Caki2 (cell line): ENCODE measurements around the gene EGFL8. TPM values are rescaled to one million over a fixed set of nuclear protein-coding genes. Genes with fewer than 3 reads are reported as not detected.

Experiments used
- DNase-seq: peaks from one replicate; pipeline ENCODE4 v3.0.0-alpha.2; 2015; ENCODE audit warnings: low read depth
- in situ Hi-C: cut with HindIII; loops from 2 replicates; pipeline ENCODE4 v1.10.0; 2016; ENCODE audit warnings: low sequenced_read_pairs, low pct_unique_long_range_greater_than_20kb, mixed read lengths
- total RNA-seq: library from RNA; depleted of rRNA; stranded (reverse); fragments of >200 nt; shearing (Covaris generic); gene quantifications from 2 replicates; pipeline ENCODE4 v1.2.3, GENCODE V29; 2014; ENCODE audit warnings: low replicate concordance

Gene EGFL8
- total RNA-seq, 1 experiment from 2014 or later: 1.5 TPM

DNA sequence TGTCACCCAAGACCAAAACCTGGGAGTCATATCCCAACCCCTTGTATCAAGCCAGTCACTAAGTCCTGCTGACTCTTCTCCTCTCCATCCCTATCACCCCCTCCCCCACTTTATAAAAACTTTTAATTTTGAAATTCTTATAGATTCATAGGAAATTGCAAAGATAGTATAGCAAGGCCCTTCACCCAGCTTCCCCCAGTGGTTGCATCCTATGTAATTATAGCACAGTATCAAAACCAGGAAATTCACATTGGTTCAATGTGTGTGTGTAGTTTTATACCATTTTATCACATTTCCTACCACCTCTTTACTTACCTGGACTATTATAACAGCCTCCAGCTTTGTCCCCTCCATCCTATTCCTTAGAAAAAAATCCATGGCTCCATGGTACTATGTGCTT, 6.3 kb upstream of the EGFL8 start:
- no peak for DNase-seq
- in situ Hi-C loops: no loop called here

DNA sequence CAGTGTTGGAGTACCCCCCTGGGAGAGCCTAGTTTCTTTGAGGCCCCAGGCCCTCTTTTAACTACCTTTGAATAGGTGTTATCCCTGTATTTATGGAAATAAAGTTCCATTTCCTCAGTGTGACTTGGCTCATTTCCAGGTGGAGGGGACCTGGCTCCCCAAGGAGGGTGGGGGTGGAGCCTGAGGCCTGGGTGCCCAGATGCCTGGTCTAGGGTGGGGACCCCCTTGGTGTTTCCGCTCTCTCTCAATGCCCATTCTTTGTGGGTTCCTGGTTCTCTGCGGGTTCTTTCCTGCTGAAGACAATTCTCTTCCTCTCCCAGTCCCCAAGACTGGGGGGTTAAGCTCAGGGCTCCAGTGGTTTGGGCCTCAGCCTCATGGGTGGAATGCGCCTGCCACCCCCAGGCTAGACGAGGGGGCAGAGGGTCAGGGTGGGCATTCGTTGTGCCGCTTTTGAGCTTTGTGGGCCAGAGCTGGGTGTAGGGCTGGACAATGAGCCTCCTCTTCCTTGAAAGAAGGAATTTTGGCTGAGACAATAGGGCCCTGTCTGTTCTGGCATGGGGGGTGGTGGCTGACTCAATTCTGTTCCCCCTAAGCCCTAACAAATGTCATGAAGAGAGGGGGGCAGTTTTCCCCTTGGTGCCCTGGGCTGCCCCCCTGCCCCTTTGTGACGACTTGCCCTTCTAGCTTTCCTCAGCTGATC, 686 bp upstream of the EGFL8 start:
- in situ Hi-C loops: no loop called here
- DNase-seq: no peak

DNA sequence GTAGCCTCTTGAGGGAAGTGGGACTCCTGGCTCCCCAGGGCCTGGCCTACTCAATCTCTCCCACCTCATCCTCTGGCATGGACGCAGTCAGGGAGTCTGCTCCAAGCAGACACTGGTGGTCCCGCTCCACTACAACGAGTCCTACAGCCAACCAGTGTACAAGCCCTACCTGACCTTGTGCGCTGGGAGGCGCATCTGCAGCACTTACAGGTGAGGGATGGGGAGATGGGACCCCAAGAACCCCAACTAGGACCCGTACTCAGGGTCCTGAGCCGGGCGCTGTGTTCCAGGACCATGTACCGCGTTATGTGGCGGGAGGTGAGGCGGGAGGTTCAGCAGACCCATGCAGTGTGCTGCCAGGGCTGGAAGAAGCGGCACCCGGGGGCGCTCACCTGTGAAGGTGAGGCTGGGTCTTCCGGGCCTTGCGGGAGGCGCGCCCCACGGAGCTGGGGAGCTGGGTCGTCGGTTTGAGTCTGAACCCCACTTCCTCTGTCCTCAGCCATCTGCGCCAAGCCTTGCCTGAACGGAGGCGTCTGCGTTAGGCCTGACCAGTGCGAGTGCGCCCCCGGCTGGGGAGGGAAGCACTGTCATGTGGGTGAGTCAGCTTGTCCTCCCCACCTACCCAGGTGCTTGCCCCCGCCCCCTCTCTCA, 2.1 kb downstream of the EGFL8 start:
- DNase-seq: no peak
- in situ Hi-C loops: no loop called here

DNA sequence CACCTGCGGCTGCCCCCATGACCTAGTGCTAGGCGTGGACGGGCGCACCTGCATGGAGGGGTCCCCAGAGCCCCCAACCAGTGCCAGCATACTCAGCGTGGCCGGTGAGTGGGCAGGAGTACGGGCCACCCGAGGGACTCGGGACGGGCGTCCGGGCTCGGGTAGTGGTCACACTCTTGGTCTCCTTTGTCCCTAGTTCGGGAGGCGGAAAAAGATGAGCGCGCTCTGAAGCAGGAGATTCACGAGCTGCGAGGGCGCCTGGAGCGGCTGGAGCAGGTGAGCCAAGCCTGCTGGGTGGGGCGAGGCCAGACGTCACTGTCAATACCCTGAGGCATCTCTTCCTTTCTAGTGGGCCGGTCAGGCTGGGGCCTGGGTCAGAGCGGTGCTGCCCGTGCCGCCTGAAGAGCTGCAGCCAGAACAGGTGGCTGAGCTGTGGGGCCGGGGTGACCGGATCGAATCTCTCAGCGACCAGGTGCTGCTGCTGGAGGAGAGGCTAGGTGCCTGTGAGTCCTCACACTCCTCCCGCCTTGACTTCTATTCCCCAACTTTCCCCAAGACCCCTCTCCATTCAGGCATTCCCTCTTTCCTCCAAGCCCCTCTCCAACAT, 2.9 kb downstream of the EGFL8 start:
- no peak for DNase-seq
- in situ Hi-C loops: no loop called here

DNA sequence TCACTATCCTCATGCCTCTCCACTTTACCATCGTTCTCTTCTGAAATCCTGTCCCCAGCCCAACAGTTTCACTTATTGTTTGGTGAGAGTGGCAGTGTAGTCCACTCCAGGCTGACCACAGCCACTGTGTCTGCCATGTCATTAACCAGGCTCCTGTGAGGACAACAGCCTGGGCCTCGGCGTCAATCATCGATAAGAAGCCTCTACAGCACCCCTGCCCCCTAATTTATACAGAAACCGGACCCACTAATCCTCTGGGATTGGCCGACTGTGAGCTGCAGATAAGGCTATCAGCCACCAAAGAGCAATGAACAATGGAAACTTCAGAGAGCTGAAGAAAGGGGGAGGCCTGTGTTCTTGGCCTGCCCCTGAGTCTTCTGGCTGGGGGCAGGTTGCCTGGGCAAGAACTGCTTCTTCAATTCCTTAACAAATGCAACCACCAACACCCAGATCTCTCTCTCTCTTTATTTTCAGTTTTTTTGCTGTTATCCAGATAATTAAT, 3.4 kb downstream of the EGFL8 start:
- DNase-seq: no peak
- in situ Hi-C loops: no loop called here

DNA sequence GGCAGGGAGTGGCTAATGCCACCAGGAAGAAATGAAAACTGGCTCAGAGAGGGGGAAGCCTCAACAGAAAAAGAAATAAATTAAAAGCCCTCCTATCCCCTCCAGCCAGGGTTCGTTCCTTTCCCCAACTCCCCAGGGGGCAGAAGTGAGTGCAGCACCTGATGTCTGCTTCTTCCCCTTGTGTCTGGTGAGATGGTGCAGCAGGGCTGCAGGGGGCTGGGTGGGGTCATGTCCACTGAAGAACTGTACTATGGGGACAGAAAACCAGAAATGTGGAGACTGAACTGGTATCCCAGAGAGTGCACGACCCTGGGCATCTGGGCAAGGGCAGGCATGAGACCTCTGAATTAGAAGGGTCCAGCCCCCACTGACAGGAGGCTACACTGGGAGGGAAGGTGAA, 4.0 kb downstream of the EGFL8 start:
- DNase-seq: no peak
- in situ Hi-C loops: no loop called here

DNA sequence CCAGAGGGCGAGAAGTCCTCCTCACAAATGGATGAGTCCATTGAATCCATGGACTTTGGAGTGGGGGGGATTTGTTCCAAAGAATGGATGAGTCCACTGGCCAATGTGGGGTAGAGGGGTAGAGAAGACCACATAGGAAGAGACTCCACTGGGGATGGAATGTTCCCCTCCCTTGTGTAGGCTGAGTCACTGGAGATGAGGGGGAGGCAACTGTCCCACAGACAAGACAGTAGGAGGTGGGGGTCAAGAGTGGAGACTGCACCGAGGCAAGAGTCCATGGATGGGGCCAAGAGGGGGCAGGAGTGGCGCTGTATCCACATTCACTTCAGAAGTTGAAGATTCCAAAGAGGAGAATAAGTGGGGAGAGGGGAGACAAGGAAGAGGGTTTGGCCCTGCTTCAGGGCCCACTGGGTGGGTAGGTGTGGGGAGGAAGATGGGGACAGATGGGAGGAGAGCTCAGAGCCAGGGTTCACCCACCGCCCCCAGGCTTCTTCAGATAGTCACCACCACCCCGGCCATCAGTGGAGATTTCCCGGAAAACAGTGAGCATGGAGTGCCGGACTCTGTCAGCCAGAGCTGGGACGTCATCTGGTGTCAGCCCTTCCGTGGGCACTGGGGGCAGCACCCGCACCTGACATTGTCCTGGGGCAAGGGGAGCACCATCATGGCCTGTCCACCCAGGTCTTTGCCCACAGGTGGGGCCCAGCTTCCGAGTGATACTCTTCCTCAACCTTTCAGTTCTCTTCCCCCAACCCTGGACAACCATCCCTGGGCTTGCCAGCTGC, 4.6 kb downstream of the EGFL8 start:
- DNase-seq: no peak
- in situ Hi-C loops: no loop called here

DNA sequence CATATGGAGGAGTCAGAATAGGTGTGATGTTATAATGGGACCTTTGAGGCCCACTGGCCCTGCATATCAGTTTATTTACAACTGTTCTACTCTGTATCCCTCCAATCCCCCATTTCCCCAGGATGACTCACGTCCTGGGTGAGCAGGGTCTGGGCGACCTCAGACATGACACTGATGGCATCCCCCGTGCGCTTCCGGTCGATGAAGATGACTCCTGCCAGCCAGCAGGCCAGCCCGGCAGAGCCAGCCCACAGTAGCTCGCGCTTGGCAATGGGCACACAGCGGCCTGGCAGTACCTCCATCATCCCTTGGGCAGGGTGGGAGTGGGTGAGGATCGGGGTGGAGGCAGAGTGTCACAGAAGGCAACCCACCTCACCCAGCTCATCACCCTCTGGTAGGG, 5.9 kb downstream of the EGFL8 start:
- in situ Hi-C loops: no loop called here
- DNase-seq: no peak

DNA sequence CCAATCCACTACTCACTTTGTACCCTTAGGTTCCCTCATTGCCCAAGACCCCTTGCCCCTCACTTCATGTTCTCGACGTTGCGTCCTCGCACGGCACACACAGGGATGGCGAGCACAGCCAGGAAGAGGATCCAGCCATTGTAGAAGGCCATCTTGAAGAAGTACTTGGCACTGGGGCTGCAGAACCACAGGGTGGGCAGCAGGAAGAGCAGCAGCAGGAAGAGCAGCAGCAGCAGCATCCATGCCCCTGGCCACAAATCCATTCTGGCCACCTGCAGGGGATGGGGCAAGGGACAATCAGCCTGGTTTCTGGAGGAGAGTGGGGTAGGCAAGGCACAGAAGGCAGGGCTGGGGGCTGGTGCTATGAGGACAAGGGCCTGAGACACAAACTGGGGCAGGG, 6.8 kb downstream of the EGFL8 start:
- DNase-seq: no peak
- in situ Hi-C loops: no loop called here

DNA sequence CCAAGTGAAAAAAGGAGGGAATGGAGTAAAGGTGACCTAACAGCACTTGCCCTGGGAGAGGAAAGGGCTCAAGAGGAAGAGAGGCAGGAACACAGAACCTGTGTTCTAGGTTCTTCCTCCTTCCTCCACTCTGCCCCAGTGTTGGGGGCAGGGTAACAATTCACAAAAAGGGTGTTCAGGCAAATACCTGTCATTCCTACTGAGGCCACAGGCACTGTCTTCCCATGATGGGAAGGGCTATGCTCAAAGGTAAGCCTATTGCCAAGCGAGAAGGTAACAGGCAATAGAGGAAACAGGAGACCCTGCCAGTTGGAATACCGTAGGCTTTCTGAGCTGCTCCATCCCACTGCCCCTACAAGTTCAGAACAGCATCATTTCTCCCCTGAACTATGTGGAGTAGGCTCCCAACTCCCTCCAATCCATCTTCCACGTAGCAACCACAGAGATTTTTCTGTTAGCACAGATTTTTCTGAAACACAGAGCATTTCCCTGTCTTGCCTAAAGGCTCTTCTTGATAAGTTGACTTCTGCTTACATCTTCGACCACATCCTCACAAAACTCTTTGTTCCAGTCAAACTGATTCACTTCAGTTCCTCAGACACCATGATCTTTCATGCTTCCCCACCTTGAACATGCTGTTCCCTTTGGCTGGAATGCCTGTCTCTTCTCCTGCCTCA, 8.8 kb downstream of the EGFL8 start:
- DNase-seq: no peak
- in situ Hi-C loops: no loop called here

DNA sequence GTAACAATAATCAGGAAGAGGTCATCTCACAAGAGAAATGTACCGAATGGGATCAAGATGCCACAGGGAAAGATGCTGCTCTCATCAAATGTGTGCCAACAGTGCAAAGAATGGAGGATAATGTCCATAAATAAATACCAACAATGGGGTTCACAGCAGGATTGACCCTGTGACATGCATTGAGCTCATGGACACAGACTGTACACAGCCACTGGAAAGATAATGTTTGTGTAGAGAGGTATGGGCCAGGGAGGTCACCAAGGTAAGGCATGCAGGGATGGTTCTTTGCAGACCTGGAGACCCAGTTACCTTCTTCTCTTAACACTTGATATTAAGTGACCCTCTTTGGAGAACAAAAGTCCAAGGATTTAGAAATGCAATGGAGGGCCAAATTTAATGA, 10.0 kb downstream of the EGFL8 start:
- in situ Hi-C loops: no loop called here
- DNase-seq: no peak

DNA sequence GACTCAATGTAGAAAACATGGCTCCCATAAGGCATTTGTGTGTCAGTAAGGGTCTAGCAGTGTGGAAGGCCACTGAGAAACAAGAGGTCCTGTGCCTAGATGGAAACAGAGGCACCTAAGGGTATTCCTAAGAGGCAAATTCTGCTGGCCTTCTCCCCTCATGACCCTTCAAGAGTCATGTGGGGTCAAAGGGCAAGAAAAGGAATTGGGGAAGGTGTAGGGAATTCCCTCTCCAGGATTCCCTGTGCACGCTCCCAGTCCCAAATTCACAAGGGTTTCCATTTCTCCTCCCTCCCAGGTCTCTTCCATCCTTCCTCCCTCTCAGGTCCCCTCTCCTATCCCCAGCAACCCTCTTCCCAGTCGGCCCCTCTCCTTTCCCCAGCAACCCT, 10.9 kb downstream of the EGFL8 start:
- in situ Hi-C loops: no loop called here
- no peak for DNase-seq

DNA sequence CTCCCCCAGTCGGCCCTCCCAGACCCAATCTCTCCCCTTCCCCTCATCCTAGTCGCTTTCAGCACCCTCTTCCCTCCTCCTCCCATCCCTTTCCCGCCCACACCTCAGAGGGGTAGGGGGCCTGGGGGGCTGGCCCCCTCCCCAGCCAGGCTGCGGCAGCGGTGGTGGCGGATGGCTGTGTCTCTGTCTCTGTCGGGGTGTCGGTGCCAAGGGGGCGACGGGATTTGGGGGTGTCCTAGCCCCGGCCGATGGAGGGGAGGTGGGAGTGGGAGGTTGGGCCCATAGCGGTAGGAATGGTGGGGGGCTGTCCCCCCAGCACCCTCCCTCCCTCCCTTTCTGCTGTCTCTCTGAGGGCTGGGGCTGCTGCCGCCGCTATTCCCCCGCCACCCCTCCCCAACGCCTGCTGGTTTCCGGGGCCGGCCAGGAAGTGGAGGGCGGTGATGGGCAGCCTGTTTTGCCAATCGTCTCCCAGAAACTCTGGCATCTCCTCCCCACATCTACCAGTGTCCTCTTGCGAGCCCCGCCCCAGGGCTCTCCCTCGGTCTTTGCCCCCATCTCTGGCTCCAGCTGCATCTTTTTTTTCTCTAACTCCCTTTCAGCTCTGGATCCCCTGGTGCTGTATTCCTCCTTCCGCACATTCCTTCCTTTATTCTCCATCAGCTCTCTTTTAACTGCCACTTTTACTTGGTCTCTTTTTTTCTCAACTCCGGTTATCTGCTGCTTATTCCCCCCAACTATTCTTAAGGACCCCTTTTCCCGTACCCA, 11.5 kb downstream of the EGFL8 start, which contains the start of gene AGPAT1:
Gene AGPAT1 (minus strand): TSS at position 374 of the 765 bp plus-strand sequence. CDS start 4,588 bp downstream, outside the sequence.
- DNase-seq: peak; percentile 93
- in situ Hi-C loops: no loop called here

DNA sequence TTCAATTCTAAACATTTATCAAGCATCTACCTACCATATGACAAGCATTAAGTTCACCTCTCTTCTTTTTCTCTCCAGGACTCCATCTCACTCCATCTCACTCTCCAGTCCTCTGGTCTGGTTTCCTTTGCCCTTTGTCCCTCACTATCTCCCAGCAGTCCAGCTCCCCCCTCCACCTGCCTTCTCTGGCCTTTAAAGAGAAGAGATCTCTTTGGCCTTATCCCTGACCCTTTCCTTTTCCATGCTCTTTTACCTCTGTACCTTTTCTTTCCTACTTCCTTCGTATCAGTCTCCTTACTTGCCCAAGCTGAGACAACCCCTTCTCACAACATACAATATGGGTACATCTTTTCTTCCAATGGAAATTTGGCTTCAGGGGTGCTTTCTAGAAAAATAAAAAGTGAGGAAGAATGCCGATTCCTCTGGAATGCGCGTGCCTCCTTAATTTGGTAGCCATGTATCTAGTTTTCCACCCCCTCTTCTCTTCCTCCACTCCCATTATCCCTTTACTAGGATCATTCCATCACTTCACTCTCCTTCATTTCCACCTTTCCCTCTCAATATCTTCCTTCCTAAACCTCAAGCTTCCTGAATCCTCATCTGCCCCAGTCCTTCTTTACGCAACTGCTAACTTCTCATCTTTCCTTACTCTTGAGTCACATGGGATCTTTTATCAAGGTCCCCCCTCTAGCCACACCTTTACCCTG, 12.2 kb downstream of the EGFL8 start:
- in situ Hi-C loops: no loop called here
- DNase-seq: no peak

DNA sequence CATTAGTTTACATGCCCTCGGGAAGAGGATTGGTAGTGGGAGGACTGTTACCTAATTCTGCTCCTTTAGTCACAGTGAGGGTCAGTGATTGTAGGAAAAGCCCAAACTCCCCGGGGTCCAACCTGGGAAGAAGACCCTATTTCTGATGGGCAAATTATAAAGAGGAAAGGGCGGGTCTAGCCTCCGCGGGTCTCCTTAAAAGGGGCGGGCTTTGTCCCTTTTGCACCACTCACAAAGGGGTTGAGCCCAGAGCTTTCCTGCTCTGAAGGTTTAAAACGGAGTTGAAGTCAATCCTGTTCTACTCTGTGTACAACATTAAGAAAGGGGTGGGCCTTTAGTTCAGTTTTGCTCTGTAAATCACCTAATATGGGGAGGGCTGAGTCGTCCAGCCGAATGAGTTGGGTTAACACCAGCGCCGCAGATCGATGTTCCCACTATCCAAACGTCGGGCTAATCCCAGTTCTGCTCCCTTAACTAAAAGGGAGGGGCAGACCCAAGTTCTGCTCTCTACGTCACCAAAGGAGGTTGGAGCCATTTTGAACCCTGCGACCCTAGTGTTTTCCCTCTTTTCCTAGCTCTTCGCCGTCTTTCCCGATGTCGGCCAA, 12.9 kb downstream of the EGFL8 start:
- DNase-seq: peak; percentile 76

DNA sequence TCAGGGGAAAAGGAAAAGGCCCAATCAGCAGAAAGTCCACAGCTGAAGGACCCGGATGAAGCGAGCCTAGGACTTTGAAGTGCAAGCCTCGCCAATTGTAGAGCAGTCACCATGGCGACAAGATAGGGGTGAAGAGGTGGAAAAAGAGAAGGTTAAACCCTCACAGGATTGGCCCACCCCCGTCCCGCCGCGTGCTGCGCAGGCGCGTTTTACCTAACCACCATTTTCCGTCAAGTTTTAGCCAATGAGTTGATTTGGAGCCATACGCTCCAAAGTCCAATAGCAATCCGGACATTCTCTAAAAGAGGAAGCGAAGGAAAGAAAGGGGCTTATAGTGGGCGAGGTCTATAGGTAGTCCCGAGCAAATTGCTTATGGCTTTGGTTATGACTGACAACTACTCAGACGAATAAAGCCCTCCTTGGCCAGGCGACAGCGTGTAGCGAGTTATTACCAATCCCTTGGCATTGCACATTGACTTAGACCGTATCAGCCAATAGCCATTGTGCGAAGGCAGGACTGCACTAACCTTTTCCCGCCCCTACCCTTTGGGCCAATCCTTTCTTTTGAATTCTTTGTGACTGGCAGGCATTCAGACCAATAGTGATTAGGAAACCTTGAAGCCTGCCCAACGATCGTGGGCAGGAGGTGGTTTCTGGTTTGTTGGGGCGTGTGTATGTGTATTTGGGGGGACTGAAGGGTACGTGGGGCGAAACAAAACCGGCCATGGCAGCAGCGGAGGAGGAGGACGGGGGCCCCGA, 13.6 kb downstream of the EGFL8 start, which contains the start of gene RNF5:
Gene RNF5 (plus strand): TSS at position 618 of the 759 bp plus-strand sequence. CDS start 107 bp downstream, at position 725.
- in situ Hi-C loops: no loop called here
- peak; percentile 100 for DNase-seq

More for the DNA sequence above, 12.9 kb downstream of the EGFL8 start:
- in situ Hi-C loops: no loop called here
